Tibial nerve (tissue), 4 donors: Measurements from ENCODE around the gene ZSWIM3.

Experiments
- EP300 ChIP-seq, 2 donors: sonication (generic); formaldehyde crosslinking; IDR thresholded peaks; one replicate each; pipeline ENCODE4 v1.6.1; 2017; ENCODE audit warnings: antibody characterized with exemption in 2 of 2, mild to moderate bottlenecking in 1 of 2
- POLR2A ChIP-seq, 2 donors: fragments of 450-650 bp; IDR thresholded peaks; one replicate each; pipeline ENCODE4 v1.6.1; 2017; ENCODE audit warnings: antibody characterized with exemption in 2 of 2, mild to moderate bottlenecking in 2 of 2, moderate library complexity in 2 of 2
- TF ChIP-seq, protein P1 (sequence below), 5 experiments: fragments of 200-600 bp in 3 of 5; fragments of 450-650 bp in 2 of 5; sonication (generic) in 3 of 5; IDR thresholded peaks; one replicate each; pipeline ENCODE4 v1.5.1; 2016 to 2019; ENCODE audit warnings: antibody characterized with exemption in 5 of 5, mild to moderate bottlenecking in 3 of 5, moderate library complexity in 2 of 5

DNA sequence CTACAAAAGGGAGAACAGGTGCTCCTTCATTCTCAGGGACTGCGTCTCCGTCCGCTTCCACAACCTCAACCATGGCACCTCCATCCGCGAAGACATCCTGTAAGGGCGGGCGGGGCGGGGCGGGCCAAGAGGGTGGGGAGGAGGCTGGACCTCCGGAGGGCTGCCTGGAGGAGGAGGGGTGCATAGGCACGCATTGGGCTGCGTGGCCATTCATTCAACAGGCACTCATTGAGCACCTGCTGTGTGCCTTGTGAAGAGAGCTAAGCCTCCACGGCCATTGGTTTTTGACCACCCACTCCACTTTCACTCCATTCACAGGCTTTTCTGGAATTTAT lies 435 bp downstream of the ZSWIM3 start:
- TF ChIP-seq, protein P1, sequence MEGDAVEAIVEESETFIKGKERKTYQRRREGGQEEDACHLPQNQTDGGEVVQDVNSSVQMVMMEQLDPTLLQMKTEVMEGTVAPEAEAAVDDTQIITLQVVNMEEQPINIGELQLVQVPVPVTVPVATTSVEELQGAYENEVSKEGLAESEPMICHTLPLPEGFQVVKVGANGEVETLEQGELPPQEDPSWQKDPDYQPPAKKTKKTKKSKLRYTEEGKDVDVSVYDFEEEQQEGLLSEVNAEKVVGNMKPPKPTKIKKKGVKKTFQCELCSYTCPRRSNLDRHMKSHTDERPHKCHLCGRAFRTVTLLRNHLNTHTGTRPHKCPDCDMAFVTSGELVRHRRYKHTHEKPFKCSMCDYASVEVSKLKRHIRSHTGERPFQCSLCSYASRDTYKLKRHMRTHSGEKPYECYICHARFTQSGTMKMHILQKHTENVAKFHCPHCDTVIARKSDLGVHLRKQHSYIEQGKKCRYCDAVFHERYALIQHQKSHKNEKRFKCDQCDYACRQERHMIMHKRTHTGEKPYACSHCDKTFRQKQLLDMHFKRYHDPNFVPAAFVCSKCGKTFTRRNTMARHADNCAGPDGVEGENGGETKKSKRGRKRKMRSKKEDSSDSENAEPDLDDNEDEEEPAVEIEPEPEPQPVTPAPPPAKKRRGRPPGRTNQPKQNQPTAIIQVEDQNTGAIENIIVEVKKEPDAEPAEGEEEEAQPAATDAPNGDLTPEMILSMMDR (IDR thresholded peaks at IDR 0.05): no peak
- TF ChIP-seq EP300 (IDR thresholded peaks at IDR 0.05) (no peak), POLR2A (IDR thresholded peaks at IDR 0.05) (no peak)
